Measurements from ENCODE around the gene LRP2BP.

GRCh38 chr4:185392156-185392555 lies 3.6 kb downstream of the LRP2BP start:
- TF ChIP-seq POLR2A (IDR thresholded peaks at IDR 0.05; ENCODE audit: low read length): no peak
- no peak for TF ChIP-seq GATA1 (IDR thresholded peaks at IDR 0.05; ENCODE audit: low read depth, low read length)

All from erythroblast (primary cell).